Breast epithelium (tissue), 3 donors: ENCODE results near the gene EDC4.

Experiments used
- CTCF ChIP-seq, 3 donors: fragments of 450-650 bp; IDR thresholded peaks; one replicate each; pipeline ENCODE4 v1.5.1; 2016 to 2017; ENCODE audit warnings: antibody characterized with exemption in 3 of 3, mild to moderate bottlenecking in 3 of 3, moderate library complexity in 3 of 3
- POLR2AphosphoS5 ChIP-seq, 3 donors: sonication (generic); formaldehyde crosslinking; IDR thresholded peaks; one replicate each; pipeline ENCODE4 v1.6.1; 2017; ENCODE audit warnings: antibody characterized with exemption in 3 of 3

DNA sequence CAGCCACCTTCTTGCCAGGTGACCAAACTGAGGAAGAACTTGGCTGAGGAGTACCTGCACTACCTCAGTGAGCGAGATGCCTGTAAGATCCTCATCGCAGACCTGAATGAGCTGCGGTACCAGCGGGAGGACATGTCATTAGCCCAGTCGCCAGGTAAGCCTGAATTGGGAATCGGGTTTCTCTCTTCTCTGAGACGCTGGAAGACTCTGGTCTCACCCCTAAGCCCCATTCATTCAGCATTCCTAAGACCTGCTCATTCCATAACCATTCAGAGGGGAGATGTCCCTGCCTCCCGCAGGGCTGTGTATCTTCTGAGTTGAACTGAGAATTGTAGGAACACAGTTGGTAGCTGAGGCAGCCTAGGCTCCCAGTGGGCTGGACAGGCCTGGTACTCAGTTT, 47.7 kb upstream of the EDC4 start:
- TF ChIP-seq CTCF (IDR thresholded peaks at IDR 0.05) (no peak), POLR2AphosphoS5 (IDR thresholded peaks at IDR 0.05) (no peak)
